Gastroesophageal sphincter (tissue), 3 donors: ENCODE results near the gene GHRH.

Experiments
- CTCF ChIP-seq, 4 experiments: fragments of 200-600 bp in 2 of 4; fragments of 450-650 bp in 2 of 4; sonication (generic) in 1 of 4; IDR thresholded peaks; one replicate each; pipeline ENCODE4 v1.5.1; 2017 to 2019; ENCODE audit warnings: antibody characterized with exemption in 4 of 4, mild to moderate bottlenecking in 2 of 4, moderate library complexity in 2 of 4
- POLR2A ChIP-seq, 2 donors: fragments of 450-650 bp; IDR thresholded peaks; one replicate each; pipeline ENCODE4 v1.6.1; 2017; ENCODE audit warnings: antibody characterized with exemption in 2 of 2, mild to moderate bottlenecking in 2 of 2, moderate library complexity in 1 of 2

GRCh38 chr20:37233548-37234253 lies 27.9 kb downstream of the GHRH start:
- TF ChIP-seq CTCF (IDR thresholded peaks at IDR 0.05) (no peak), POLR2A (IDR thresholded peaks at IDR 0.05) (no peak)
